ENCODE data around the gene MR1. TPM values are rescaled to one million over a fixed set of nuclear protein-coding genes. Genes with fewer than 3 reads are reported as not detected.

The MR1 gene
- polyA plus RNA-seq, 1 donor (not counting 4 experiments of a cell fraction or from before 2014, with no cell fraction given): 32.3 TPM

GRCh38 chr1:181001091-181001780 lies 32.5 kb upstream of the MR1 start:
- FAIRE-seq (no peak), DNase-seq (ENCODE audit: low read depth, low spot score) (no peak)
- peaks cover 17% of the 10 kb centered on the region for H3K79me2 ChIP-seq (ENCODE audit: control insufficient read depth, insufficient read depth, low read length)
- H2AFZ ChIP-seq (ENCODE audit: control insufficient read depth, low read length): no peak overlapping the region
- H3K36me3 ChIP-seq (ENCODE audit: control insufficient read depth in 2 of 2, extremely low read depth in 1 of 2, insufficient read depth in 2 of 2, low read length in 2 of 2): peaks cover 14 to 16% of the 10 kb centered on the region in 2 experiments
- H3K4me1 ChIP-seq (ENCODE audit: control insufficient read depth, extremely low read depth, insufficient read depth, low read length): no peaks in the 10 kb centered on the region
- no peak overlapping the region for H3K27ac ChIP-seq (ENCODE audit: control insufficient read depth, insufficient read depth, low read length)
- H3K9me3 ChIP-seq (ENCODE audit: control insufficient read depth, low read depth, low read length): no peaks in the 10 kb centered on the region
- H3K9ac ChIP-seq (ENCODE audit: control insufficient read depth, extremely low read depth, insufficient read depth, low read length): no peak overlapping the region
- no peak overlapping the region for H3K4me2 ChIP-seq (ENCODE audit: control insufficient read depth, extremely low read depth, insufficient read depth, low read depth, low read length)
- no peaks in the 10 kb centered on the region for H3K9me1 ChIP-seq (ENCODE audit: control insufficient read depth, extremely low read depth, insufficient read depth, low read length)
- no peaks in the 10 kb centered on the region for H4K20me1 ChIP-seq (ENCODE audit: control insufficient read depth, extremely low read depth, insufficient read depth, low read length)
- H3K4me3 ChIP-seq (ENCODE audit: control insufficient read depth in 2 of 3, extremely low read depth in 1 of 3, insufficient read depth in 2 of 3, low read depth in 1 of 3, low read length in 3 of 3): no peak overlapping the region
- H3K27me3 ChIP-seq (ENCODE audit: control insufficient read depth, extremely low read depth, insufficient read depth, low read length): no peaks in the 10 kb centered on the region
- dilution Hi-C loops (cut with MboI; ENCODE audit: extremely low pct_ligation_motif_present, low sequenced_read_pairs): no loop called here
- TF ChIP-seq EZH2 (IDR thresholded peaks at IDR 0.05; ENCODE audit: low read length) (no peak), CTCF (optimal IDR thresholded peaks at IDR 0.05 in 1 of 3, IDR thresholded peaks at IDR 0.05 in 1 of 3, conservative IDR thresholded peaks at IDR 0.05 in 1 of 3; ENCODE audit: extremely low read depth in 1 of 3, insufficient read depth in 2 of 3, low read length in 3 of 3) (no peak)

- Histone ChIP-seq H3K27ac (ENCODE audit: control insufficient read depth, insufficient read depth, low read length) (no peak overlapping the region), H3K4me1 (ENCODE audit: control insufficient read depth, extremely low read depth, insufficient read depth, low read length) (no peaks in the 10 kb centered on the region), H3K9me1 (ENCODE audit: control insufficient read depth, extremely low read depth, insufficient read depth, low read length) (no peaks in the 10 kb centered on the region), H3K36me3 (ENCODE audit: control insufficient read depth in 2 of 2, extremely low read depth in 1 of 2, insufficient read depth in 2 of 2, low read length in 2 of 2) (peaks cover 14 to 16% of the 10 kb centered on the region in 2 experiments), H4K20me1 (ENCODE audit: control insufficient read depth, extremely low read depth, insufficient read depth, low read length) (no peaks in the 10 kb centered on the region), H3K79me2 (ENCODE audit: control insufficient read depth, insufficient read depth, low read length) (peaks cover 31% of the 10 kb centered on the region), H3K9me3 (ENCODE audit: control insufficient read depth, low read depth, low read length) (no peaks in the 10 kb centered on the region), H3K4me3 (ENCODE audit: control insufficient read depth in 2 of 3, extremely low read depth in 1 of 3, insufficient read depth in 2 of 3, low read depth in 1 of 3, low read length in 3 of 3) (no peak overlapping the region), H3K4me2 (ENCODE audit: control insufficient read depth, extremely low read depth, insufficient read depth, low read depth, low read length) (no peak overlapping the region), H2AFZ (ENCODE audit: control insufficient read depth, low read length) (no peak overlapping the region), H3K27me3 (ENCODE audit: control insufficient read depth, extremely low read depth, insufficient read depth, low read length) (no peaks in the 10 kb centered on the region), H3K9ac (ENCODE audit: control insufficient read depth, extremely low read depth, insufficient read depth, low read length) (no peak overlapping the region)
- no peak for TF ChIP-seq EZH2 (IDR thresholded peaks at IDR 0.05; ENCODE audit: low read length)
- no peak for TF ChIP-seq CTCF (optimal IDR thresholded peaks at IDR 0.05 in 1 of 3, IDR thresholded peaks at IDR 0.05 in 1 of 3, conservative IDR thresholded peaks at IDR 0.05 in 1 of 3; ENCODE audit: extremely low read depth in 1 of 3, insufficient read depth in 2 of 3, low read length in 3 of 3)
- no peak for FAIRE-seq
- dilution Hi-C loops (cut with MboI; ENCODE audit: extremely low pct_ligation_motif_present, low sequenced_read_pairs): no loop called here
- no peak for DNase-seq (ENCODE audit: low read depth, low spot score)
Measured at GRCh38 chr1:181002582-181003172, 31.1 kb upstream of the MR1 start.
